ENCODE results near the gene GSK3A. TPM values are rescaled to one million over a fixed set of nuclear protein-coding genes. Genes with fewer than 3 reads are reported as not detected.
A peak's percentile ranks its signal among the peaks of the same experiment; 100 is the strongest.

The GSK3A gene
- total and polyA plus RNA-seq, 2 of the 8 experiments (the other 6 are each of a cell fraction or from before 2014, with no cell fraction given), result 55.3 to 84.0 TPM

- Histone ChIP-seq H3K27me3 (replicated peaks in 1 of 4; ENCODE audit: control insufficient read depth in 3 of 4, extremely low read depth in 1 of 4, insufficient read depth in 3 of 4, low read length in 3 of 4) (no peaks in the 10 kb centered on the region), H3K9me3 (ENCODE audit: insufficient read depth in 2 of 2, low read depth in 1 of 2, low read length in 1 of 2) (no peaks in the 10 kb centered on the region), H3K14ac (ENCODE audit: insufficient read length) (no peak overlapping the region), H3K4ac (replicated peaks; ENCODE audit: insufficient read length, low read depth, low read length) (no peak overlapping the region), H3K9ac (replicated peaks in 1 of 4; ENCODE audit: extremely low read depth in 1 of 4, low read depth in 3 of 4, low read length in 3 of 4) (no peak overlapping the region; a peak in 2 of 7 replicates), H3K36me3 (ENCODE audit: control insufficient read depth in 2 of 4, insufficient read depth in 4 of 4, low read length in 3 of 4) (peaks cover 0 to 15% (median 5%) of the 10 kb centered on the region in 4 experiments; a peak in 2 of 8 replicates), H4K20me1 (replicated peaks in 1 of 2; ENCODE audit: control insufficient read depth in 1 of 2, insufficient read depth in 2 of 2, low read length in 2 of 2) (peaks cover 0 to 8% of the 10 kb centered on the region in 2 experiments), H2AFZ (ENCODE audit: low read length) (no peak overlapping the region), H3K18ac (ENCODE audit: extremely low read depth, low read length) (no peak overlapping the region), H3K79me1 (ENCODE audit: low read depth, low read length) (peaks cover 5% of the 10 kb centered on the region), H3K23ac (ENCODE audit: insufficient read length) (no peak overlapping the region), H3K23me2 (ENCODE audit: low read depth, low read length) (peaks cover 10% of the 10 kb centered on the region; the same call in 1 of the 2 replicates), H3K4me3 (ENCODE audit: extremely low read depth in 1 of 4, insufficient read depth in 2 of 4, low read depth in 3 of 4, low read length in 4 of 4) (peak overlapping the region in 1 of 4 experiments; percentile 75; a peak in 2 of 8 replicates), H2AK5ac (ENCODE audit: low read depth, low read length) (no peak overlapping the region), H2BK120ac (replicated peaks; ENCODE audit: low read depth, low read length) (no peak overlapping the region), H3K56ac (replicated peaks; ENCODE audit: insufficient read length, low read depth, low read length) (no peak overlapping the region), H2BK20ac (ENCODE audit: low read length) (no peak overlapping the region), H4K5ac (ENCODE audit: insufficient read length, low read depth, low read length) (no peak overlapping the region), H2BK12ac (ENCODE audit: low read depth, low read length) (peak overlapping the region; percentile 50; the same call in 1 of the 2 replicates), H3K27ac (ENCODE audit: low read depth, low read length) (no peak overlapping the region), H4K91ac (replicated peaks; ENCODE audit: insufficient read length, low read length) (peak overlapping the region; percentile 93), H2BK5ac (ENCODE audit: low read depth, low read length) (peak overlapping the region; percentile 88), H2BK15ac (ENCODE audit: low read length) (0 out of 2 replicates have a peak overlapping the region, but pooled peaks have one; percentile 46), H3K4me2 (ENCODE audit: insufficient read depth in 1 of 2, low read depth in 2 of 2, low read length in 2 of 2) (peak overlapping the region; percentile 79 to 87), H4K8ac (ENCODE audit: extremely low read depth, insufficient read depth, low read length) (0 out of 2 replicates have a peak overlapping the region, but pooled peaks have one; percentile 39), H3K4me1 (replicated peaks in 1 of 4; ENCODE audit: control insufficient read depth in 3 of 4, insufficient read depth in 4 of 4, low read length in 3 of 4) (peaks cover 2 to 21% (median 10%) of the 10 kb centered on the region in 4 experiments), H3K79me2 (ENCODE audit: control insufficient read depth in 1 of 2, insufficient read depth in 2 of 2, low read length in 2 of 2) (peaks cover 0 to 9% of the 10 kb centered on the region in 2 experiments; a peak in 1 of 4 replicates)
- FAIRE-seq (no peak), DNase-seq (ENCODE audit: low read depth in 1 of 2, low spot score in 2 of 2) (no peak)
- 80% methylated on average over 18 of the region's 18 CpGs; no CpG with 5 or more reads in 1 of the 2 experiments for WGBS, 2 experiments (ENCODE audit: extremely low coverage in 1 of 2, insufficient coverage in 1 of 2, insufficient read length in 1 of 2, insufficient replicate concordance in 2 of 2, low coverage in 1 of 2, low lambda C conversion rate in 2 of 2, missing lambda C conversion rate in 1 of 2)
- ChIA-PET POLR2A (ENCODE audit: partially characterized antibody) (interaction anchor here (0.6 to 4.1 kb wide), 7 partner anchors 10 to 31 kb away, joined by 3 to 27 read pairs (median 4); no protein-coding TSS in a partner anchor), CTCF (ENCODE audit: partially characterized antibody) (interaction anchor here (0.8 to 3.1 kb wide), 9 partner anchors 9 to 27 kb away, joined by 3 to 17 read pairs (median 4); no protein-coding TSS in a partner anchor)
- TF ChIP-seq KDM1A (IDR thresholded peaks at IDR 0.05; ENCODE audit: borderline replicate concordance, low read length) (no peak), BRCA1 (IDR thresholded peaks at IDR 0.05; ENCODE audit: low read depth, low read length) (no peak), TEAD4 (IDR thresholded peaks at IDR 0.05; ENCODE audit: low read depth, low read length) (no peak), MAX (IDR thresholded peaks at IDR 0.05) (no peak), CEBPB (IDR thresholded peaks at IDR 0.05; ENCODE audit: low read depth, low read length) (no peak), BCL11A (IDR thresholded peaks at IDR 0.05; ENCODE audit: low read depth in 2 of 2, low read length in 2 of 2) (no peak), SP4 (IDR thresholded peaks at IDR 0.05; ENCODE audit: low read length) (no peak), RXRA (IDR thresholded peaks at IDR 0.05; ENCODE audit: insufficient read depth, low read depth, low read length) (no peak), BACH1 (IDR thresholded peaks at IDR 0.05; ENCODE audit: low read length) (no peak), SIN3A (conservative IDR thresholded peaks at IDR 0.05 in 1 of 2, IDR thresholded peaks at IDR 0.05 in 1 of 2; ENCODE audit: low read depth in 1 of 2, low read length in 2 of 2) (no peak), CREB1 (IDR thresholded peaks at IDR 0.05) (no peak), TAF7 (optimal IDR thresholded peaks at IDR 0.05; ENCODE audit: borderline replicate concordance, low read depth, low read length) (no peak)
These were observed 28.1 kb upstream of the GSK3A start for GRCh38 chr19:42270346-42271044.
